ENCODE results near the gene PRPSAP2.
"Not testable (repeated sequence)": the region's sequence is repeated elsewhere in the genome, so short reads cannot be mapped to it uniquely, and the experiment has no call there.

The PRPSAP2 gene

GRCh38 chr17:18947866-18948265, 89.9 kb downstream of the PRPSAP2 start:
- no peak for DNase-seq

GRCh38 chr17:18948476-18949006, 90.6 kb downstream of the PRPSAP2 start:
- no peak for DNase-seq

GRCh38 chr17:18949566-18949965, 91.6 kb downstream of the PRPSAP2 start:
- DNase-seq, result no peak

- no peak for DNase-seq
Observed at GRCh38 chr17:18950346-18950745, 92.4 kb downstream of the PRPSAP2 start.

- no peak for DNase-seq
Observed at GRCh38 chr17:18950944-18951905, 93.3 kb downstream of the PRPSAP2 start.

- DNase-seq, result no peak
Observed at GRCh38 chr17:18951941-18952842, 94.3 kb downstream of the PRPSAP2 start, which contains the start of gene SLC5A10. Gene SLC5A10 (plus strand): TSS chr17:18952165. CDS start chr17:18952206, 41 bp downstream.

- DNase-seq, result no peak
Observed at GRCh38 chr17:18953231-18953728, 95.3 kb downstream of the PRPSAP2 start.

- no peak for DNase-seq
Observed at GRCh38 chr17:18954321-18954720, 96.4 kb downstream of the PRPSAP2 start.

- DNase-seq, result no peak
Observed at GRCh38 chr17:18955009-18955408, 97.1 kb downstream of the PRPSAP2 start.

- DNase-seq, result not testable (repeated sequence)
Observed at GRCh38 chr17:18956021-18956420, 98.1 kb downstream of the PRPSAP2 start.

- no peak for DNase-seq
Observed at GRCh38 chr17:18956581-18956980, 98.7 kb downstream of the PRPSAP2 start.

GRCh38 chr17:18957831-18958230, 99.9 kb downstream of the PRPSAP2 start:
- no peak for DNase-seq

- DNase-seq, result no peak
Observed at GRCh38 chr17:18958611-18959010, 100.7 kb downstream of the PRPSAP2 start.

- no peak for DNase-seq
Observed at GRCh38 chr17:18959071-18959844, 101.3 kb downstream of the PRPSAP2 start.

GRCh38 chr17:18959845-18960240, 101.9 kb downstream of the PRPSAP2 start:
- no peak for DNase-seq

GRCh38 chr17:18960241-18960665, 102.3 kb downstream of the PRPSAP2 start:
- DNase-seq, result no peak

GRCh38 chr17:18960803-18961511, 103.0 kb downstream of the PRPSAP2 start:
- DNase-seq, result peak; percentile 73

- DNase-seq, result peak; percentile 6
Observed at GRCh38 chr17:18961634-18962493, 103.9 kb downstream of the PRPSAP2 start.

- no peak for DNase-seq
Observed at GRCh38 chr17:18962494-18962815, 104.5 kb downstream of the PRPSAP2 start.
